ENCODE results near the gene ANKRD53.
A peak's percentile ranks its signal among the peaks of the same experiment; 100 is the strongest.
"Not testable (repeated sequence)": the region's sequence is repeated elsewhere in the genome, so short reads cannot be mapped to it uniquely, and the experiment has no call there.

Gene ANKRD53

DNA sequence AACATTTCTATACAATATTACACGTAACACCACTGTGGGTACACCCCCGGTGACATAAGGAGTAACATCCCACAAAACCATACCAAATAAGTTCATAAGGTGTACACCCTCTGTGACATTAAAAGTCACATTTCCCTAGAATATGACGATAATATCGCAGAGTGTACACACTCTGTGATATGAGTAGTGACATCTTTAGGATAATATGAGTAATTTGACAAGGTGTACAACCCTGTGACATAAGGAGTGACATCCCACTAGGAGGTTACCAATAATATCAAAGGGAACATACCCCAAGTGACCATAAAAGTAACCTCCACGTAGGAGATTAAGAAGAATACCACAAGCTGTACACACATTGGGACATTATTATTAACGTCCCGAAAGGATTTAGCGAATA lies 40.2 kb downstream of the ANKRD53 start:
- no peak for DNase-seq

DNA sequence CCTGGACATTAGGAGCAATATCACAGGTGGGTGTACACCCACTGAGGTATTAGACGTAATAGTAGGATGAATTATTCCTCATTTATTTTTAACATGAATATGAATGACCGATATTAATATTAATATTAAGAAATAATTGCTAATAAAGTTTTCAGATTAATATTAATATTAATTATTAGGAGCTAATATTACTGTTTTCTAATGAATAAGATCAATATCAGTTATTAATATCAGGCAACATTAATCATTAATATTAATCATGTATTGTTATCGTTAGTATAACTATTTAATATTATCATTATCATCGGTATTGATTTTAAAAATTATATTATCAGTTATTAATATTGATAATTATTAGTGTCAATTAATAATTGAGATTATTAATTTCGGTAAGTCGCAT lies 41.6 kb downstream of the ANKRD53 start:
- DNase-seq: not testable (repeated sequence)

DNA sequence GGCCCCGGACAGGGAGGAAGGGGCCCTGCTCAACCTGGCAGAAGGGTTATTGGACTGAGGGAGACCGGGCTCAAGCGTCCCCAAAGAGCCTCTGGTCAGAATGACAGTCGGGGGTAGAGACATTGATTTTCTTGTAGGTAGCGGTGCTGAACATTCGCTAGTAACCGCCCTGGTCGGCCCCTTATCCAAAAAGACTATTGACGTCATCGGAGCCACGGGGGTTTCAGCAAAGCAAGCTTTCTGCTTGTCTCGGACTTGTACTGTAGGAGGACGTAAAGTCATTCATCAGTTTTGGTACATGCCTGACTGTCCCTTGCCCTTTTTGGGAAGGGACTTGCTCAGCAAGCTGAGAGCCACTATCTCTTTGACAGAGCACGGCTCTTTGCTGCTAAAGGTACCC lies 43.0 kb downstream of the ANKRD53 start:
- not testable (repeated sequence) for DNase-seq

DNA sequence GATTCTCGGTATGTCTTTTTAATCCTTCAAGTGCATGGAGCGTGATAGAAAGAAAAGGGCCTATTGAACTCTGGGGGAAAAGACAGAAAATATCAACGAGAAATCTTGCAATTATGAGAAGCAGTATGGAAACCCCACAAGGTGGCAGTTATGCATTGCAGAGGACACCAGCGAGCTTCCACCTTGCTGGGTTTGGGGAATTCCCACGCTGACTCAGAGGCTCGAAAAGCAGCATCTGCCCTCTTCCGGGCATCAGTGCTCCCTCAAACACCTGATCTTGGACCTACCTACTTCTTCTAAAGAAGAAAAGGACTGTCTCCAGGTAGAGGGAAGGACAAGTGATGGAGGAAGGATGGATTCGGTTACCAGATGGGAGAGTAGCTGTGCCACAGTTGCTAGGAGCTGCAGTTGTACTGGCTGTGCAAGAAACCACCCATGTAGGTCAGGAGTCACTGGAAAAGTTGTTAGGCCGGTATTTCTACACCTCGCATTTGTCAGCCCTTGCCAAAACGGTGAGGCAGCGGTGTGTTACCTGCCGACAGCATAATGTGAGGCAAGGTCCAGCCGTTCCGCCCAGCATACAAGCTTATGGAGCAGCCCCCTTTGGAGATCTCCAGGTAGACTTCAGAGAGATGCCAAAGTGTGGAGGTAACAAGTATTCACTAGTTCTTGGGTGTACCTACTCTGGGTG lies 45.3 kb downstream of the ANKRD53 start:
- DNase-seq: peak in 2 of 3 experiments; percentile 20 to 50

Measured in NCI-H1417 (cell line).